Gastrocnemius medialis (tissue), 4 donors: ENCODE data around the gene BICDL1.

Experiments
- CTCF ChIP-seq, 5 experiments: fragments of 450-650 bp in 3 of 5; fragments of 200-600 bp in 2 of 5; sonication (generic) in 2 of 5; IDR thresholded peaks in 4 of 5; conservative IDR thresholded peaks in 1 of 5; 1 replicate in 4 of 5; 2 replicates in 1 of 5; pipeline ENCODE4 v1.5.1; 2016 to 2019; ENCODE audit warnings: antibody characterized with exemption in 5 of 5, mild to moderate bottlenecking in 3 of 5, moderate library complexity in 3 of 5
- POLR2A ChIP-seq, 2 donors: fragments of 450-650 bp; IDR thresholded peaks; one replicate each; pipeline ENCODE4 v1.6.1; 2017; ENCODE audit warnings: antibody characterized with exemption in 2 of 2, mild to moderate bottlenecking in 2 of 2, moderate library complexity in 2 of 2

- TF ChIP-seq CTCF (IDR thresholded peaks at IDR 0.05 in 4 of 5, conservative IDR thresholded peaks at IDR 0.05 in 1 of 5) (no peak), POLR2A (IDR thresholded peaks at IDR 0.05) (no peak)
Observed at GRCh38 chr12:120092551-120093335, 103.7 kb downstream of the BICDL1 start.
